ENCODE data around the gene PTPRN2.
"Not testable (repeated sequence)": the region's sequence is repeated elsewhere in the genome, so short reads cannot be mapped to it uniquely, and the experiment has no call there.

PTPRN2 gene

DNA sequence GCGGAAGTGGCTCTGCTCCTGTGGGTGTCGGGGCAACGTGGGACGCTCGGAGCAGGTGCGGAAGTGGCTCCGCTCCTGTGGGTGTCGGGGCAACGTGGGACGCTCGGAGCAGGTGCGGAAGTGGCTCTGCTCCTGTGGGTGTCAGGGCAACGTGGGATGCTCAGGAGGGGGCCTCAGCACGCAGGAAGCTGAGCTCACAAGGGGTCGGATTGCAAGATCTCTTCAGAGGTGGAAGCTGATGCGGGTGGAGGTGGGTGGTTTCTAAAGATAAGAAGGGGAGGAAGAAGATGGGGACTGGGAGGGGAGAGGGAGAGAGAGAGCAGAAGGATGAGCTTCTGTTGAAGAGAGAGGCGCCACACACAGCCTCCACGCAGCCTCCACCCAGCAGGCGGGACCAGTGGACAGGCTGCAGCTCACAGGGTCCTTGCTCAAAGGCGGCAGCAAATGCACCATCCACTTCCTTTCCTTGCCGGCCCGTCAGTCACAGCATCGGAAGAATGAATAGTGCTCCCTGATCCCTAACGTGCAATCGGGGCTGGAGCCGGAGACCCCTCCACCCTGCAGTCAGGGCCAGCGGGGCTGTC lies 78.7 kb downstream of the PTPRN2 start:
- DNase-seq, result no peak

DNA sequence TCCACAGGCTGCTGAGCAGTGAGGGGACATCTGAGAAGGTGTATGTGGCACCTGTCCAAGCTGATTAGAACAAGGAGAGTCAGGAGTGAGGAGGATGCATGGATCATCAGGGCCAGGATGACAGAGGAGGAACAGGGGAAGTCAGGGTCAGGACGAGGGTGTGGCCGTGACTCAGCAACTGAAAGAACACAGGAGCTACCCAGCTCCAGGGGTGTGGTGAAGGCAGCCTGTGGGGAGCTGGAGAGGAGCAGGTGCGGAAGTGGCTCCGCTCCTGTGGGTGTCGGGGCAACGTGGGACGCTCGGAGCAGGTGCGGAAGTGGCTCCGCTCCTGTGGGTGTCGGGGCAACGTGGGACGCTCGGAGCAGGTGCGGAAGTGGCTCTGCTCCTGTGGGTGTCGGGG lies 79.3 kb downstream of the PTPRN2 start:
- DNase-seq, result not testable (repeated sequence)

DNA sequence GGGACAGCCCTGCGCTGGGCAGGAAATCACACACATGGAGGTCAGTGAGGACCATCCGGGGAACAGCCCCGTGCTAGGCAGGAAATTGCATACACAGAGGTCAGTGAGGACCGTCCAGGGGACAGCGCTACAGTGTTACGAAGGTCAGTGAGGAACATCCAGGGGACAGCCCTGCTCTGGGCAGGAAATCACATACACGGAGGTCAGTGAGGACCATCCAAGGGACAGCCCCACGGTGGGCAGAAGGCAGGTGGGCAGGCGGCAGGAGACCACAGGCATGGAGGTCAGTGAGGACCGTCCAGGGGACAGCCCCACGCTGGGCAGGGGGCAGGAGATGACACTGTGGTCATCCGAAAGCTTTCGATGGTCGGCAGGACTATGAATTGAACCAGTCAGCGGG lies 79.7 kb downstream of the PTPRN2 start:
- DNase-seq, result no peak

DNA sequence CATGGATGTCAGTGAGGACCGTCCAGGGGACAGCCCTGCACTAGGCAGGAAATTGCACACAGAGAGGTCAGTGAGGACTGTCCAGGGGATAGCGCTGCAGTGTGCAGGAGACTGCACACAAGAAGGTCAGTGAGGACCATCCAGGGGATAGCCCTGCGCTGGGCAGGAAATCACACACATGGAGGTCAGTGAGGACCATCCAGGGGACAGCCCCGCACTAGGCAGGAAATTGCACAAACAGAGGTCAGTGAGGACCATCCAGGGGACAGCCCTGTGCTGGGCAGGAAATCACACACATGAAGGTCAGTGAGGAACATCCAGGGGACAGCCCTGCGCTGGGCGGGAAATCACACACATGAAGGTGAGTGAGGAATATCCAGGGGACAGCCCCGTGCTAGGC lies 80.4 kb downstream of the PTPRN2 start:
- not testable (repeated sequence) for DNase-seq

DNA sequence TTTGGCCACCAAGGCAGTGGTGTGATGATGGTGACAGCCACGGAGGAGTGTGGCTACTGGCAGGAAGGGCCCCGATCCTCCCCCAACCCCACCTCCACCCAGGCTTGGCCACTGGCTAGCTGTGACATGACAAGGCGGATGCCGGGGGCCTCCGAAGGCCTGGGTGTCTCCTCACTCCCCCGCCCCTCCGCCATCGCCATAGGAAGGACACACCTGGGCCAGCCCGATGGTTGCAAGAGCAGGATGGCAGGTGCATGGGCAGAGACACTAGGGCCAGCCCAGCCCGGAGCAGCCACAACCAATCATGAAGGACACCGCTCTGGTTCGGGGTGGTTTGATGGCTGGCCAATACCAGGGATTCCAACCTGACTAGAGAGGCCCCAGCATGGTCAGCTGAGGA lies 81.0 kb downstream of the PTPRN2 start:
- no peak for DNase-seq

DNA sequence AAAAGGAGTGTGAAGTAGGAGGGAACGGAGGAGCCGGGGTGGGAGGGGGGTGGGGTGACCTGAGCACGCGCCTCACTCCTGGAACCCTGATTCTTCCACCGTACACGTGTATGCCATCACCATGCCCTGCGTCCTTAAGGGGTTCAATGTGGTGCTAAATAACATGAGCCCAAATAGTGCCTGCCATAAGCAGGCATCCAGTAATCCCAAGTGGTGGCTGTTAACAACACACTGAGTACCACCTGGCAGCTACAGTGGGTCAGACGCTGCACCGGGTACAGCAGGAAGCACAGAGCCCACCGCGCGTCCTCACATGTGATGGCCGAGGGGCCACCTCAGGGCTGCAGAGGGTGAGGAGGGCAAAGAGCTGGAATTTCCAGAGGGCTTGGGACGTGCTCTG lies 81.9 kb downstream of the PTPRN2 start:
- DNase-seq, result no peak

DNA sequence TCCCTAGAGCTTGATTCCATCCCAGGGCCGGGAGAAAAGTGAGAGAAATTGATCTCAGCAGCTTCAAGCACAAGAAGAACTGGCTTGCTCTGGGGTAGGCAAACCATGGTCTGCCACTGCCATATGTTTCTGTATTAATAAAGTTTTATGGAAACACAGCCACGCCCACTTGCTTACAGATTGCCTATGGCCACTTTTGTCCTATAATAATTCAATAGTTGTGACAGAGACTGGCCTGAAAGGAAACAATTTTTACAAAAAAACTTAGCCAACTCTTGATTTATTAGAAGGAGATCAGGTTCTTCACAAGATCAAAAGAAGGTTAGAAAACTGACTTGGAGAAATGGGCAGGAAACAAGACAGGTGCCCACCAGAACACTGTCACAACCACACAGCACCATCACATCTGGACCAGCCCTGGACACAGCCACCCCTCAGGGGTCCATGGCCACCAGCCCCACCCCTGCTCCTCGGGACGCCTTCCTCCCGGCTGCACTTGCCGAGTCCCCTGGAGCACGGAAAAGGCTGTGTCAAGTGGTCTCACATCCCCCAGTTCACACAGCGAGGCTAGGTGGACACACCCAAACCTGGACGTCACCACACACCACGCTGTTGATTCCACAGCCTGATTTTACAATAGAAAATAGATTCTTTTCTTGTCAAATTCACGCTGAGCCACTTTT lies 85.4 kb downstream of the PTPRN2 start:
- DNase-seq, result no peak

DNA sequence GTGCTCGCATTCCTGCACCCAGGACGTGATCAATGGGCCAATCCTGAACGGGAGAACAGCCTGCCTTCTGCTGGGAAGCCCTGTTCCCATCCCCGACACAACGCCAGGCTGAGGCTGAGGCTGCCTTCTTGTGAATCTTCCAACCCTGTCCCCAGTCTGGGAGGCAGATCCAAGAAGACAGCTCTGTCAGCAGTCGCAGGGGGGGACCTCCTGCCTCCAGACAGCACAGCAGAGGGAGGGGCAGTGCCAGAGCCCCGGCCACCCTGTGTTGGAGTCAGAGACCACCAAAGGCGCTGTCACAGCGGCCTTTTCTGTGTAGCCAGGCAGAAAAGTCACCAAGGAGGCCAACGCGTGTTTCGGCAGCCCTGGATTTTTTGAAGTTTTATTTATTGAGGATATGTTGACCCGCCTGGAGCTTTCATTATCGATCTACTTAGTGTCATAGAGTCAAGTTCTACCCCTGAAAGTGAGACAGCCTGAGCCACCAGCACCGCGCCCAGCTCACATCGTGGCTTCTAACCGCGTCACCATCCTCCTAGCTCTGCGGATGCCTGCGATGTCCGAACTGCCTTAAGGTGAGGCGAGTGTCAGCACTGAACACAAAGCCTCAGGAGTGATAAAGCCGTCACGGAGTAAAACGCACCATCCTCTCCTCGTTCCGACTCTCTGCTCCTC lies 86.1 kb downstream of the PTPRN2 start:
- no peak for DNase-seq

DNA sequence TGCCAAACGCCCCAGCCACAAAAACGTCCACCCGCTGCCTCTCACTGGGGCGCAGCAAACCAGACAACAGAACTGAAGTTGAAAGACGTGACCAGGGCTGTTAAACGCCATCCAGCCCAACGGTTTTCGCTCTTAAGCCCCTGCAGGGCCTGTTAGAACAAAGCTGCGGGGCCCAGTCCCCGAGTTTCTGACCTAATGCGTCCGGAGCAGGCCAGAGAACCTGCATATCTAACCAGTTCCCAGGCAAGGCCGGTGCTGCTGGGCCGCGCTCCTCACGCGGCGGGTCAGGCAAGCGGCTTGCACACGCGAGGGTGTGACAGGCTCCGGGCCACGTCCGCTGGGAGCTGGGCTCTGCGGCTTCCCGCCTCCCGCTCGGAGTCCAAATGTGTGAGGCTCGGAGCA lies 87.0 kb downstream of the PTPRN2 start:
- no peak for DNase-seq

DNA sequence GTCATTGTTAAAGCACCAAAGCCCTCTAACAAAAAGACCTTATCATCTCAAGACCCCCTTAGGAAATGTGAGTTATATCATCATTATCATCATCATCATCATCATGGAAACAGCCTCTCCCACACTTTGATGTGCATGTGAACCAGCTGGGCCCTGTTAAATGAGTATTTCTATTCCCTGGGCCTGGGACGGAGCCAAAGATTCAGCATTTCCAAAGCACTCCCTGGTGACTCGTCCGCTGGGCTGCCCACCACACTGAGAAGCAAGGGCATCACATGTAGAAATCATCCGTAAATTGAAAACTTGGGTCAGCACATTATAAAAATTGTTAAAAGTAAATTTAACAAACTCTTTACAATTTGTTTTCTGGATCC lies 88.6 kb downstream of the PTPRN2 start:
- DNase-seq, result no peak

DNA sequence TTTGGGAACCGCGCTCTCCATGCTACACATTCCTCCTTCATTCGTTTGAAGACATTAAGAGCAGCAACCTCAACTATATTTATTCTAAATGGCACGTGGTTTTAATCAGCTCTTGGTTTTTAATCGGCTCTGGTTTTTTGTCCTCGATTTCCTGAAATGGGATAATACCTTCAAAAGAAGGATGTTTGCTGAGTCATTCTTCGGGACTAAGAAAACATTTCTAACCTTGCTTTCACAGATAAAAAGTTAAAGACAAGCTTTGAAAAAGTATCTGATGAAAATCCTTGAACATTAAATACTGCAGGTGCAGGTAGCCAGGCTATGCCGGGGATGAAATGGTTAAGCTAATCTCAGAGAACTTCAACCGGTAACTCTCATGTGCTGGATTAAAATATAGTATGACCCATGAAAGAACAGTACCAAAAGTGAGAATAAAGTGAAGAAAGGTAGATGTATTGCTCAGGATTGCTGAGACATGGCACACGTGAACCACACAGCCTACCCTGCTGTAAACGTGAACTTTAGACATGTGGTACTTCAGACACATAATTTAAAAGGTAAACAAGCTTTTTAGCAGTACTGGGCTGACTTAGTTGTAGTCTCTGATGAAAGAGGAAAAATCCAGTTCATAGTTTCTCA lies 89.1 kb downstream of the PTPRN2 start:
- DNase-seq, result no peak

DNA sequence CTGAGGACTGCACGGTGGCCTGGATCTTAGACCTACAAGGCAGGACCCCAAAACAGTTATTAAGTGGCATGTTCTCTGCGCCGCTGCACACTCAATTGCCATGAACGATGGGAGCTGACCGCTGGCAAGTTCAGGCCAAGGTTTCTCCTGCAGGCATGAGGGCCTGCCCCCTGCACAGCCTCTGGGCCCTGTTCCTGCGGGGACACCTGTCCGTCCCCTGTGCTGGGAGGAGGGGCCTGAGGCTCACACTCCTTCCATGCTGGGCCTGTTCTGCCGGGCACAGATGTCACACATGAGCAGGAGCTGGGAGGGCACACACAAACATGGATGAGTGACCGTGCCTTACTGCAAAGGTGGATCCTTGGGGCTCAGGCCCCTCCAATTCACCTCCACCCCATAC lies 90.0 kb downstream of the PTPRN2 start:
- DNase-seq, result no peak

DNA sequence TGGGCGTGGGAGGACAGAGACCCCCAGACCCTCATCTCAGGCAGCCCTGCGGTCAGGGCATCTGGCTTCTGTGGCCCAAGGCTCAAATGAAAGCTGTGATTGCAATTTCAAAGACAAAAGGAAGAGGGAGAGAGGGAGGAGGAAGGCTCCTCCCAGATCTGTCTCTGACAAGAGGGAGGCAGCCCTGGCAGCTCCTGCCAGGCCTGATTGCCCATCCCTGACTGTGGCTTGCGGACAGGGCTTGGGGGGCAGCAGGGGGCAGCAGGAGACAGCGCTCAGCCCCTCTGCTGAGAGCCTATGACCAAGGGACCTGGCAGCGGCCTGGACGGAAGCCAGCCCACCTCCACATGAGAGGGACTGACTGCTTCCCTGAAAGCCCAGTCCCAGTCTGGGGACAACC lies 91.8 kb downstream of the PTPRN2 start:
- no peak for DNase-seq

DNA sequence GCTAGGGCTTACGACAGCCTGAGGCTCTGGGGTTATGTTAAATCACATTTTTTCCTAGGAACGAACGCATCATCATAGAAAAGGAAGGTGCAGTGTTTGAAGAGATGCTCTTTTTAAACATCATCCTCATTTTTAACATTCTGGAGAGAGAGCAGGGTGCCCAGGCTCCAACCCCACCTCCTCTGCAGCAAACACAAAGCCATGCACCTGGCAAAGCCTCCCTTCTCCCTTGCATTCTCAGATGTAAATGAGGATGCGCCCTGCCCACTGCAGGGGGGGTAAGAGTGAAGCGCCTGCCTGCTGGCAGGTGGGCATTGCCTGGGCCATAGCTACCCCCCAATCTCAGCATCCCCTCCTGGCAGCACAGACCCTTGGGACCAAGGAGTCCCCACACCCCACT lies 92.4 kb downstream of the PTPRN2 start:
- DNase-seq, result no peak

DNA sequence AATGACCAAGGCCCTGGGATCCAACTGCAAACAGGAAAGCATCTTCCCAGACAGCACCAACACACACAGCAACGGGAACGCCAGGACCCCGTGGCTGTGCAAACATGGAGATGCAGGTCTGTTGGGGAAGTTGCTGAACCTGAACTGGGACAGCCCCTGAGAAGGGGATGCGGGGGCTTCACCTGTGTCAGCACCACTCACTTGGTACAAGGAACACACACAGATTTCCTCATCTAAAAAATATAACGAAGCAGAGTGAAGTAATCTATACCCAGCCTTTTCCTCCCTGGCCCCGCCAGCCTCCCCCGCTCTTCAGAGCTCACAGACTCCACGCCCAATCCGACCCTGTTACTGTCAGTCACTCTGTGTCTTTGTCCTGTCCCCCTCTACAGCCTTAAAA lies 93.0 kb downstream of the PTPRN2 start:
- no peak for DNase-seq

DNA sequence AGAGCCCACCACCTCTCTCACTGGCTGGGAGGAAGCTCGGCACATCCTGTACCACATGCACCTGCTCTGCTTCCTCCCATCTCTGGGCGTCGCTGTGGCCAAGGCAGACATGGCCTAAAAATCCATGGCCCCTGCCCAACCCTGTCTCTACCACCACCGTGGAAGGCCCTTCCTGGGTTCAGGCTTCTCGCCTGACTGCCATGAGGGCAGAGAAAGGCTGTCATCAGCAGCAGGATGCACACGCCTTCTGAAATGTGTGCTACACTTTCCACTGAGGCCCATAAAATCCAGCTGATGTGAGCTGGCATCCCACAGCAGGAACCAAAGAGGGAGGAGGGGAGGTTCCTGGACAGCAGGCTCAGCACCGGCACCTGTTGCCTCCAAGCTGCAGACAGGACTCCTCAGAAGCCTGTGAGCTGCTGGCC lies 93.4 kb downstream of the PTPRN2 start:
- DNase-seq, result no peak

DNA sequence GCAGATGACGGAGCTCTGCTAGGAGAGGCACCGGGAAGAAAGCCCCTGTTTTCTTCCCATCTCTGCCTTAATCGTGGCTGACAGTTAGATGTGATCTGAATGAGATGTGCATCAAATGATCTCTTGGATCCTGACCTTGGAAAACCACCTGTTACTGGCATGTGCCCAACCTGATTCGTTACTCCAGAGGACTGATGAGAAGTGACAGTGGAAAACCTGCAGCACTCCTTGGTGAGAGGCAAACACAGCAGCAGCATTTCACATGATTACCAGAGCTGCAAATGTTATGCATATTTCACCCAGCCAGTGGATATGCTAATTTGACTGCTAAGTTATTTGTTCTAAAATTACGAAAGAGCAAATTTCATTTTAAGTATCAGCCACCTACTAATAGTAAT lies 95.3 kb downstream of the PTPRN2 start:
- no peak for DNase-seq

DNA sequence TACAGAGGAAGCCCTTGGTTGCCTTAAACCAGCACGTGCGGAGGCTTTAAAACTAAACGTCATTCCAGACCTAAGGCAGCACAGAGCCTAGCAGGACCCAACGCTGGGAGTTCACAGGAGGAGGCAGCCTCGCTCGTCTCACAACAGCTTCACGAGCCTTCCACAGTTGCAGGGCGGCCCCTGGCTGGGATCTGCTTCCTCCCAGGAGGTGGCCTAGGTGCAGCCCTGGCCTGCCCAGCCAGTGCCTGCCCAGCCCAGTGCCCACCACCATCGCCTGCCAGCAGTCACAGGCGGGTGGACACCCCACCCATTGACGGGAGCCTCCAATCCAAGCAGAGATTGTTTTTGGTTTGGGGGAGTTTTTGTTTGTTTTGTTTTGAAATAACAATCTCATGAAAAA lies 96.5 kb downstream of the PTPRN2 start:
- no peak for DNase-seq

DNA sequence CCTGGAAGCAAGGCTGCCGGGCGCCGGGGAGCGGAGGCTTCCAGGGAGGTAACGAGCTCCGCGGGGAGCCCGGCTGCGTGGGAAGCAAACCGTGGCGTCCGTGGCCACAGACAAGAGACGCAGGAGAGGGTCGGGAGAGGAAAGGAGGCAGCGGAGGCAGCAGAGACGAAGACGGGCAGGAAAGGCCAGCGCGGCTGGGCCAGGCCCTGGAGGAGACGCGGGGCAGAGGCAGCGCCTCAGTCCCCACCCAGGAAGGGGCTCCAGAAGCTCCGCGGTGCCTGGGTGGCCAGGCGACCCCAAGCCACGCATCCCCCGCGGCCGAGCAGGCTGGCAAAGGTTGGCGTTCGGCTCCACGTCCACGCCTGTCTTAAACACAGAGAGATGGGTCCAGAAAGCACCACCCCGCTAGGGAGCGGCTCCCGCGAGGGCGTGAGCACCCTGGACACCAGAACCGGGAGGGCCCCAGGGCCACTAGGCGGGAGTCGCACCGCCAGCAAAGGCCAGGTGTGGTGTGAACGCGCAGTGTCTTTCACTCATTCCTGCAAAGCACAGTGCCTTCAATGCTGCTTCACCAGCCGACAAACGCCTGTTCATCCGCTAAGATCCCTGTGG lies 97.3 kb downstream of the PTPRN2 start:
- no peak for DNase-seq

DNA sequence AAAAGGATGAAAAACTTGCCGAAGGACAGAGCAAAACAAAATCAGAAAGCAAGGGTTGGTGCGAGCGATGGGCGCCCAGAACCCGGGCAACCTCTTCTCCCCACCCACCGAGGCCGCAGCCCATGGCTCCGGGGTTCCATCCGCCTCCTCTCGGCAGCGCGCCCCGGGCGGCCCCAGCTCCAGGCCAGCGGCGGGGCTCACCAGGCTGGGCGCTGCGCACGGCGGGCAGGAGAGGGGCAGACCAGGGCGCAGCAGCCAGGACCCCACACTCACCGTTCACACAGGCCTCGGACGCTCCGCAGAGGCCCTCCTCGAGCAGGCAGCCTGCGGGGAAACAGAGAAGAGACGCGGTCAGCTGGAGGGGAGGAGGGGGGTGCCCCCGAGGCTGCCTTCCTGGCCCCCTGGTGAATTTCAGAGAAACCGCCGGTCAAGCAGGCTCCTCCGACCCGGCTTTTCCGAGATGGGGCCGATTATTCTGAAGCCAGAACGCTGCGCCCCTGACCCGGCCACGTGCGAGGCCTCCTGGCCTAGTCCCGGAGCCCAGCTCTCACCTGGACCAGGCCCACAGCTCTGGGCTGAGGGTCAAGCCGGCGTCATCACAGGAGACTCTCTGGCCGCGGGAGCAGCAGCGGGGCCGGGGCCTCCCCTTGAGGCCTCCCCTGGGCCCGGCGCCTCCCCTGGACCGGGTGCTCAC lies 98.0 kb downstream of the PTPRN2 start:
- no peak for DNase-seq

DNA sequence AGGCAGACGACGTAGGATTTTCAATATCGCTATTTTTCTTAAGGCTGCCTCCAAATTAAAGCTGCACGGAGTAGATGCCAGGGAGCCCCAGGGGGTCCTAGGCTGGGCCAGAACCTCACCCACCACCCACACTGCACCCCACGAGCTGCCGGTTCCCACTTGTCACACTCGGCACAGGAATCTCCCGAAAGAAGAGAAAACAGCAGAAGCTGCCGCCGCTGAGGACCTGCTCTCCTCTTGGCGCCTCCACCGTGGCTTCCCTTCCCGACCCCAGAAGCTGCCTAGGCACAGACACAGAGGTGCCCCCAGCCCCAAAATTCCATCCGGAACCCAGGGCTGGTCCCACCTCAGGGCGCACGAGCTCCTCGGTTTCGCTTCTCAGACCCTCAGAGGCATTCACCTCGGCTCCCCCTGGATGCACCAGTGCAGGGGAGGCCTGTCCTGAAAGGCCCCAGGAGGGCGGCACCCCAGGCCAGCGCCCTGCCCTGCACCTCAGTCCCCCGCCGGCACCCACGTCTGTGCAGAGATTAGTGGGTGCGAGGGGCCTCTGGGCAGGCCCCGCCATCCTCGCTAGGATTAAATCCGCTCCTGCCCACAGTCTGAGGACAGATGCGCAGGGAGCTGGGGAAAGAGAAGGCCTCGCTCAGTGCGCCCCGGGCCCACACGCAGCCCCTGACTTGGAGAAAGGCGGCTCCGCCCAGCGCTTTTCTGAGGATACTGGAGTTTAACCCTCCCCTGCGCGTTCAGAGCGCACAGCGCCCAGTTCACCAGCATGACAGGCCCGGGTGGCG lies 99.2 kb downstream of the PTPRN2 start:
- DNase-seq, result no peak

DNA sequence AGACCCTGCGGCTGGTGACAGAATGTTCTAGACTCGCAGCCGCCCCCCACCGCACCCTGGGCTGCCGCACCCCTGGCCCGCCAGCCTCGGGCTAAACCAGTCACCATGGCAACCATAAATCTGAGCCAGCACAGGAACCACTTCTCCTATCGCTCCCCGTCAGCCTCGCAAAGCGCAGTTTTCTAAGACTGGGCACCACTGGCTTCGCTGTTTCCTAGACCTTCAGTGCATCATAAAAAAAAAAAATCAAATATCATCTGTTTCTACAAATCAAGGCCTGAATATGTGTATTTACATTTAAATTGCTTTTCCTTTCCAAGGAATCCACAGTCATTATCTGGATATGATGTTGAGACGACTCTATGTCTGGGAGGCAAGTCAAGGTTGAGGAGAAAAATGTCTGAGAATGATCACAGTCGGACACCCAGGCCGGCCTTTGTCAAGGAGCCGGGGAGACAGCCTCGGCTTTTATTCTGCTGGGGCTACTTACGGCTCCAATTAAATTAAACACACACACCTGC lies 99.9 kb downstream of the PTPRN2 start:
- no peak for DNase-seq
